Inferior parietal cortex (tissue), 1 donor: ENCODE data around the gene MCU.
"Not testable (repeated sequence)": the region's sequence is repeated elsewhere in the genome, so short reads cannot be mapped to it uniquely, and the experiment has no call there.

ENCODE experiments used
- DNase-seq: peaks from one replicate; pipeline ENCODE4 v3.0.0-alpha.2; 2016; ENCODE audit errors: extremely low spot score

Gene MCU

GRCh38 chr10:72762042-72762441 lies 70.1 kb downstream of the MCU start:
- DNase-seq, result no peak

GRCh38 chr10:72763201-72763600 lies 71.3 kb downstream of the MCU start:
- no peak for DNase-seq

DNA sequence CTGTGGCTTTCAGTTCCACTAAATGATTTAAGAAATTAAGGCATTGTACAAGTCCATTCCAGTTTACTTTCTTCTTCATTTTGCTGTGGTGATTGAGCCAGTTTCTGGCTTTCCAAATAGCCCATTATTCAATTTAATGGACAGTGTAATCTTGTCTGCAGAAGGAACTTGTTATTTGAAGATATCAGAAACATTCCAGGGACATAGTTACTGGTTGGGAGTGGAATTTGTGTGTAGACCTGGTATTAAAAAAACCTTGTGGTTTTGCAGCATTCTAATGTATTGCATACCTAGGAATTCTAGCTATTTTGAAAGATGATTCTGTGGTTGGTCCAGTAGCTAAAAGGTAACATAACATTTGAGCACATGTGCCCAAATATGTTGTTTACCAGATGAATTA lies 72.2 kb downstream of the MCU start:
- DNase-seq, result no peak

DNA sequence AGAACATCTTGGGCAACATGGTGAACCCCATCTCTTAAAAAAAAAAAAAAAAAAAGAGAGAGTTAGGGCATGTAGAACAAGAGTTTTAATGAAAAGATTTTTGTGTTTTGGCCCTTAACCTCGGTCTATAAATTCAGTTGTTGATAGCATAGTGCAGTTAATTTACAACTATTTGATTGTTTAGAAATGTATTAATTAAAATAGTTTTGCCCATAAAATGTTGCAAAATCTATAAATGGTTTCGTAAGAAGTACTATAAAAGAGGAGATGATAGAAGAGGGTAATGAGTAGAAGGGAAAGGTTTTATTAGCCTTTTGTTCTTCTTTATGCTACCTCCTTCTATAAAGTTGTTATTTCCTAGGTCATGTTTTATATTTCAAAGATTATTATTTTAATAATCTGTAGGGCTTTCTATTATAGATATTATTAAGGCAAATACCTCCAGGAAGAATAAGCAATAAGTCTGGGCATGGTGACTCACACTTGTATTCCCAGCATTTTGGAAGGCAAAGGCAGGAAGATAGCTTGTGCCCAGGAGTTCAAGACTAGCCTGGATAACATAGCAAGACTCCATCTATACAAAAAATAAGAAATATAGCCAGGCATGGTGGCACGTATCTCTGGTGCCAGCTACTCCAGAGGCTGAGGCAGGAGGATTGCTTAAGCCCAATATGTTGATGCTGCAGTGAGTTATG lies 73.3 kb downstream of the MCU start:
- no peak for DNase-seq

GRCh38 chr10:72771195-72771594 lies 79.3 kb downstream of the MCU start:
- DNase-seq, result not testable (repeated sequence)

- no peak for DNase-seq
These were observed 80.1 kb downstream of the MCU start for GRCh38 chr10:72772031-72772430.

DNA sequence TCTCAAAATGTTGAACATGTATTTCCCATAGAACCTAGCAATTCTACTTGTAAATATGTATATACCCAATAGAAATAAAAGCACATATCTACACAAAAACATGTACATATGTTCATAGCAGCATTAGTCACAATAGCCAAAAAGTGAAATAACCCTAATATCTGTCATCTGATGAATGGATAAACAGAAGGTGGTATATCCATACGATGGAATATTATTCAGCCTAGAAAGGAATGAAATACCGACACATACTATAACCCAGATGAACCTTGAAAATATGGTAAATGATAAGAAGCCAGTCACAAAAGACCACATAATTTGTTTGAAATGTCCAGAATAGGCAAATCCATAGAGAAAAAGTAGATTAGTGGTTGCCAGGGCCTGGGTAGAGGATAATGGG lies 87.9 kb downstream of the MCU start:
- no peak for DNase-seq

- no peak for DNase-seq
These were observed 90.8 kb downstream of the MCU start for GRCh38 chr10:72782649-72783330.

DNA sequence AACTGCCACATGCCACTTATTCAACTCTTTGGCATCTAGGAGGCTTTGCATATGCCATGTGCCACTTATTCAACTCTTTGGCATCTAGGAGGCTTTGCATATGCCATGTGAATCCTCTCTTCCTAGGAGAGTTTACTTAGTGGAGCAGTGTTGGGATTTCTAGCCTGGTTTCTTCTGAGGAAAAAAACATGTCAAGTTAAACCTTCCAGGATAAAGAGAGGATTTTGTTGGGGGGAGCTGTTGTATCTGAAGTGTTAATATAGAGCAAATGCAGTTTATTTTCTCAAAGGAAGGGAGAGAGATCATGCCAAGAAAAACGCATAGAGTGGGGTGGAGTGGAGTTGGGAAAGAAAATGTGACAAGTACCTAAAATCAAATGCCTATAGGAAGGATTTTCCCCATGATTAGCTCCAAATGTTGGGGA lies 91.5 kb downstream of the MCU start:
- DNase-seq, result no peak

DNA sequence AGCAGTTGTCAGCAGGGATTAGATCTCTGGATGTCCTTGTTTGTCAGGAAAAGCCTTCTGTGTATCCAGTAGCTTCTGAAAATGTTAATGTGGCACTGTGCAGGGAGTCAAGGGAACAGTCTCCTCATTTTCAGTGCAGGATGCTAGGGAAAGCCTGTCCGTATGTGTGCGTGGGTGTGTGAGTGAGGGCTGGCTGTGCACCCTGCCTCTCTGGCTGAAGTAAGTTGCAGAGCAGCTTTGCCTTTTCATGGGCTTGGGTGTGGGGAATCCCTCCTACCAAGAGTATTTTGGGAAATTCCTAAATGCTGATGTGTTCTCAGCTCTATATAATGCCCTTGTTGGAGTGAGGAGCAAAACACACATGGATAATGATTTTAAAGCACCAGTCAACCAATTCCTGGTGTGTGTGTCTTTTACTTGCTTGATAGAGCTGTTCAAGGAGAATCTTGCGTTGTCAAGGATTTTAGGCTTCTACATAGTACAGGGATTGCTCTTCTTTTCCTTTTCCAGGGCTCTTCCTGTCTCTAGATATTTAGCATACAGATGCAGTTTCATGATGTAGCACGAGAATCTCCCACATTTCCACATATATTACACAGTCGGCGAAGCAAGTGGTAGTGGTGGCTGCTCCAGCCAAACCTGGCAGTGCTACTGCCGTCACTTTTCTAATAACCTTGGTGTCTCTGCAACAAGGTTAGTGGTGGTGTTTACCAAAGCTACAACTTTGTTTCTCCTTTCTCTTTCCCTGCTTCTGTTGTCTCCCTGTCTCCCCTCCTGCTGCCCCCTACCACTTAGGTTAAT lies 92.8 kb downstream of the MCU start:
- DNase-seq, result peak; percentile 51

DNA sequence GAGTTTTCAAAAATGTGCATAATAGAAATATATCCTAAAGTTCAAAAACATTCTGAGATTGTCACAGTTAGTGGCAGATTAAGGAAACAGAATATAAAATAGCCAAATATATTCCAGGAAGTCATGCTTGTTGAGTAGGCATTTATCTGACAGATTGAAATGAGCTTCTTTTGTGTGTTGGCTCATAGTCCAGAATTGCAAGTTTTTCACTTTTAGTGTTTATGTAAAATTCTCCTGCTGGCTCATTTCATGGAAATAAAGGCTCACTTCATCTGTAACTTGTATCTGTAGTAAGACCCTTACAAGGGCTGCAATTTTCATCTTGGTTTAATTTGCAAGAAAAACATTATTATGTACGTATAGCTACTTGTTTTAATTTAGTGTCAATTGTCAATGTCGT lies 93.5 kb downstream of the MCU start:
- DNase-seq, result peak; percentile 17

- DNase-seq, result no peak
These were observed 98.5 kb downstream of the MCU start for GRCh38 chr10:72790216-72790990.

GRCh38 chr10:72792288-72792687 lies 100.3 kb downstream of the MCU start:
- no peak for DNase-seq

GRCh38 chr10:72793752-72794151 lies 101.8 kb downstream of the MCU start:
- DNase-seq, result no peak

DNA sequence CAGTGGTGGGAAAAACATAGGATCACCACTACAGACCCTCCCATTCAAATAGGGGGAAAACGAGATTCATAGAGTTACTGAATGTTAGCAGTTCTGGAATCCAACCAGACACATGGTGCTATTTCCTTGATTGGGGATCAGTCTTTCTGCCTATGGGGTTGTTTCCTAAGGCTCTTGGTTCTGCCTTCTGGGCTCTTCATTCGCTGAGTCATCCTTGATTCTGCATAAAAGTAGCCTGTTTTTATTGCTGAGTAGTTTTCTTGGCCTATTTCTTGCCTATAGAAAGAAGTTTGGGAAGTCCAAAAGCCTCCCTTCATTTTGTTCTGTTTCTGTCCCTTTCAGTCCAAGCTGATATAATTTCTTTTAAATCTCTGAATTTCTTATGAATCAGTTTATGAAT lies 102.3 kb downstream of the MCU start:
- DNase-seq, result no peak

- DNase-seq, result no peak
These were observed 104.1 kb downstream of the MCU start for GRCh38 chr10:72796042-72796441.

- no peak for DNase-seq
These were observed 104.6 kb downstream of the MCU start for GRCh38 chr10:72796538-72796937.

- no peak for DNase-seq
These were observed 108.2 kb downstream of the MCU start for GRCh38 chr10:72800000-72800740.

DNA sequence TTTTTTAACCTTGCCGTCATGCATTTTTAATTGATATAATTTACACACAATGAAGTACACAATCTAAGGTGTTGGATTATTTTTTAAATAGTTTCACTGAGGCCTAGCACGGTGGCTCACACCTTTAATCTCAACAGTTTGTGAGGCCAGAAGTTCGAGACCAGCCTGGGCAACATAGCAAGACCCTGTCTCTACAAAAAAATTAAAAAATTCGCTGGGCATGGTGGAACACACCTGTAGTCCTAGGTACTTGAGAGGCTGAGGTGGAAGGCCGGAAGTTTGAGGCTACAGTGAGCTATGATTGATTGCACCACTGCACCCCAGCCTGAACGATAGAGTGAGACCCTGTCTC lies 108.8 kb downstream of the MCU start:
- no peak for DNase-seq

GRCh38 chr10:72801263-72801868 lies 109.4 kb downstream of the MCU start:
- no peak for DNase-seq

GRCh38 chr10:72802332-72802731 lies 110.4 kb downstream of the MCU start:
- DNase-seq, result no peak
